GM12864 (cell line): ENCODE results near the gene TRPC4.

ENCODE experiments used
- DNase-seq: peaks from one replicate; pipeline ENCODE4 v3.0.0-alpha.2; 2011; ENCODE audit warnings: low read depth
- H3K4me3 ChIP-seq: 2 replicates; pipeline ENCODE4 v1.5.1; 2011; ENCODE audit warnings: mild to moderate bottlenecking, low read depth, low read length, control low read depth
- CTCF ChIP-seq: IDR thresholded peaks from 2 replicates; pipeline ENCODE4 v1.5.1; 2011; ENCODE audit warnings: low read depth, mild to moderate bottlenecking, moderate library complexity, low read length, control low read depth, inconsistent platforms; ENCODE audit errors: missing control alignments

Gene TRPC4

GRCh38 chr13:37795326-37795725, 74.2 kb downstream of the TRPC4 start:
- DNase-seq: no peak
- no peak for TF ChIP-seq CTCF
- H3K4me3 ChIP-seq: no peak overlapping the region

- no peak for DNase-seq
- no peak overlapping the region for H3K4me3 ChIP-seq
- TF ChIP-seq CTCF: no peak
Observed at GRCh38 chr13:37791699-37792098, 77.9 kb downstream of the TRPC4 start.

GRCh38 chr13:37788346-37788745, 81.2 kb downstream of the TRPC4 start:
- TF ChIP-seq CTCF: no peak
- H3K4me3 ChIP-seq: no peak overlapping the region
- no peak for DNase-seq

DNA sequence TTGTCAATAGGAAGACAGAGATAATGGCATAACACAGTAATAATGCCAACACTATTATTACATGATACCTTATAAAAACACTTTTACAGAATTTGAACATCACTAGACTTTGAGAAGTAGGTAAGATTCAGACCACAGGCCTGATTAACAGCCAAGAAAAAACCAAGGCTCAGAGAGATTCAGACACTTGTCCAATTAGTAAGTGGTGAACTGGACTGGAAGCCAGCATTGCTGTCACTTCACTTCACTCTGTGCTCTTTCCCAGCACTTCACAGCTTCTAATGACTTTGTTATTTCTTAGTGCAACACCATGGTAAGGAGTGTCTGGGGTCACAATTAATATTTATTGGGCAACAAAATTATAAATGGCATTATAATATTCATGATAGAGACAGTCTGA, 91.9 kb downstream of the TRPC4 start:
- H3K4me3 ChIP-seq: no peak overlapping the region
- TF ChIP-seq CTCF: no peak
- DNase-seq: no peak

DNA sequence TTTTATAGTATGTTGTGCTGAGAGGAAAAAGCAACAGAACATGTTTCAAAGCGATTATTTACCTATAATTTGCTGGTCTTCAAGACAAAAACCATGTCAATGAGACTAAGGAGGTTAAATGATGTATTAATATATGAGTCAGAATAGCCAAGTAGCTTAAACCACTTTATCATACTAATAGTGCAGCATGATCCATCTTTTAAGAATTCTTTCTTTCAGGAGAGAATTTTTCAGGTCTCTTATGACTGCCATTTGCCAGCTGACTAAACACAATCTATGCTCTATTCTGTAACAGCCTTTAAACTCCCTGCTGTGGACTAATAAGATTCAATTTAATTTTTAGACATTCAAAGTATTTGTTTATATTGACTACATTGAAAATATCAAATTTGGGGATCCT, 93.7 kb downstream of the TRPC4 start:
- H3K4me3 ChIP-seq: no peak overlapping the region
- no peak for TF ChIP-seq CTCF
- no peak for DNase-seq

DNA sequence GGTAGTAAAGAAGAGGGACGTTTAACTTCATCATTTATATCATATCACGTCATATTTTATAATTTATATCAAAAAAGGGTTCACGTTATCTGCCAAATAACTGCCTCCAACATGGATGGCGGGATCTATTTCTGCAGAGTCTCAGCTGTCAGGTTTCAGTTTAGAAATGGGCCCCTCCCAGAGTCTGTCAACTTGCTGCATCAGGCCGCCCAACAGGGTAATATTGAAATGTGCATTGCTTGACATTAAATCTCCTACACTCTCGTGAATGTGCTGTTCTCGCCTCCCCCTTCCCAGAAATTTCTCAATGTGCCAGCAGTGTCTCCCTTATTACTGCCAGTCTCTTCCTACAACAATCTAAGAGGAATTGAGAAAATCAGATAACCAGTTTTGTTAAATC, 96.9 kb downstream of the TRPC4 start:
- TF ChIP-seq CTCF: no peak
- H3K4me3 ChIP-seq: no peak overlapping the region
- no peak for DNase-seq

GRCh38 chr13:37769545-37769944, 100.0 kb downstream of the TRPC4 start:
- no peak for TF ChIP-seq CTCF
- DNase-seq: no peak
- no peak overlapping the region for H3K4me3 ChIP-seq
